IMR-90 (cell line): Measurements from ENCODE around the gene CPA3. TPM values are rescaled to one million over a fixed set of nuclear protein-coding genes. Genes with fewer than 3 reads are reported as not detected.

Experiments used
- ATAC-seq: fragments of 200-7000 bp; cut with Tn5 transposase; 2 replicates; pipeline ENCODE4 v1.9.1; 2020; ENCODE audit warnings: low read depth, mild to moderate bottlenecking, moderate library complexity
- BruUV-seq: library from RNA; stranded (reverse); fragments of 400-500 nt; replicated peaks from 2 replicates; lab custom pipeline; 2021; lab: Mats Ljungman, UMichigan
- CTCF ChIA-PET: fragments of 300-600 bp; formaldehyde crosslinking; extraction: SDS; loops from one replicate; lab custom pipeline; 2021; ENCODE audit warnings: antibody characterized with exemption; lab: Yijun Ruan, JAX
- POLR2A ChIA-PET: fragments of 300-600 bp; sonication (Branson Sonifier 250); formaldehyde crosslinking; loops from one replicate; lab custom pipeline; 2022; ENCODE audit warnings: antibody characterized with exemption; ENCODE audit not compliant: unreplicated experiment; lab: Charles Lee
- DNase-seq: peaks from one replicate; pipeline ENCODE4 v3.0.0; 2013
- H2AFZ ChIP-seq: replicated peaks from 2 replicates; pipeline ENCODE3; 2013; ENCODE audit warnings: low read length, mild to moderate bottlenecking; ENCODE audit not compliant: poor library complexity
- H2AK5ac ChIP-seq: 2 replicates; pipeline ENCODE4 v1.6.1; 2013; ENCODE audit warnings: low read depth, low read length, inconsistent platforms
- H2AK9ac ChIP-seq: replicated peaks from 2 replicates; pipeline ENCODE3; 2013; ENCODE audit warnings: mild to moderate bottlenecking, low read depth, low read length, moderate library complexity; ENCODE audit not compliant: poor library complexity
- H2BK120ac ChIP-seq: 2 replicates; pipeline ENCODE4 v1.6.1; 2013; ENCODE audit warnings: low read depth, low read length, inconsistent platforms
- H2BK15ac ChIP-seq: 3 replicates; pipeline ENCODE4 v1.6.1; 2013; ENCODE audit warnings: low read depth, low read length, inconsistent platforms
- H2BK20ac ChIP-seq: 2 replicates; pipeline ENCODE4 v1.6.1; 2013; ENCODE audit warnings: low read depth, mild to moderate bottlenecking, inconsistent platforms, low read length, moderate library complexity
- H2BK5ac ChIP-seq: 2 replicates; pipeline ENCODE4 v1.6.1; 2013; ENCODE audit warnings: mild to moderate bottlenecking, low read depth, low read length, inconsistent platforms; ENCODE audit not compliant: poor library complexity, severe bottlenecking
- H3K14ac ChIP-seq: replicated peaks from 2 replicates; pipeline ENCODE4 v1.6.1; 2013; ENCODE audit warnings: low read depth, low read length, inconsistent platforms
- H3K18ac ChIP-seq: 2 replicates; pipeline ENCODE4 v1.6.1; 2013; ENCODE audit warnings: low read depth, low read length, control low read depth
- H3K23ac ChIP-seq: 2 replicates; pipeline ENCODE4 v1.6.1; 2013; ENCODE audit warnings: low read depth, low read length, inconsistent platforms
- H3K27ac ChIP-seq: 2 replicates; pipeline ENCODE4 v1.5.1; 2013; ENCODE audit warnings: mild to moderate bottlenecking, control low read depth, low read length; ENCODE audit not compliant: insufficient read depth
- H3K27me3 ChIP-seq: 2 replicates; pipeline ENCODE4 v1.6.1; 2013; ENCODE audit warnings: low read length; ENCODE audit not compliant: control insufficient read depth, insufficient read depth
- H3K36me3 ChIP-seq: 2 replicates; pipeline ENCODE4 v1.6.1; 2013; ENCODE audit warnings: low read length, mixed read lengths; ENCODE audit not compliant: control insufficient read depth, insufficient read depth
- H3K4ac ChIP-seq: 2 replicates; pipeline ENCODE4 v1.6.1; 2013; ENCODE audit warnings: low read depth, low read length, inconsistent platforms
- H3K4me1 ChIP-seq: 2 replicates; pipeline ENCODE4 v1.6.1; 2013; ENCODE audit warnings: low read length, mixed read lengths; ENCODE audit not compliant: control insufficient read depth, insufficient read depth
- H3K4me2 ChIP-seq: 2 replicates; pipeline ENCODE4 v1.6.1; 2013; ENCODE audit warnings: low read depth, mild to moderate bottlenecking, control low read depth, low read length, moderate library complexity
- H3K4me3 ChIP-seq: 2 replicates; pipeline ENCODE4 v1.5.1; 2013; ENCODE audit warnings: low read depth, mild to moderate bottlenecking, control low read depth, low read length, moderate library complexity; ENCODE audit not compliant: insufficient read depth
- H3K56ac ChIP-seq: 2 replicates; pipeline ENCODE4 v1.6.1; 2013; ENCODE audit warnings: low read length, inconsistent platforms; ENCODE audit not compliant: insufficient read depth; ENCODE audit errors: extremely low read depth
- H3K79me1 ChIP-seq, 2 experiments: 2 replicates each; pipeline ENCODE4 v1.6.1; 2013; ENCODE audit warnings: low read length in 2 of 2, inconsistent platforms in 1 of 2, low read depth in 1 of 2
- H3K9ac ChIP-seq: 2 replicates; pipeline ENCODE4 v1.6.1; 2013; ENCODE audit warnings: low read depth, low read length, control low read depth
- H3K9me1 ChIP-seq: 2 replicates; pipeline ENCODE4 v1.6.1; 2013; ENCODE audit warnings: low read length, inconsistent platforms; ENCODE audit not compliant: insufficient read depth
- H3K9me3 ChIP-seq: 2 replicates; pipeline ENCODE4 v1.6.1; 2013; ENCODE audit warnings: low read length; ENCODE audit not compliant: control insufficient read depth, insufficient read depth
- H4K20me1 ChIP-seq: 2 replicates; pipeline ENCODE4 v1.6.1; 2013; ENCODE audit warnings: low read length, inconsistent platforms; ENCODE audit not compliant: insufficient read depth
- H4K5ac ChIP-seq: 2 replicates; pipeline ENCODE4 v1.6.1; 2013; ENCODE audit warnings: mild to moderate bottlenecking, low read depth, low read length, control low read depth
- H4K8ac ChIP-seq, 2 experiments: 2 replicates each; pipeline ENCODE4 v1.6.1; 2013; ENCODE audit warnings: low read depth in 2 of 2, low read length in 2 of 2, control low read depth in 1 of 2, inconsistent platforms in 1 of 2
- H4K91ac ChIP-seq: 2 replicates; pipeline ENCODE4 v1.6.1; 2013; ENCODE audit warnings: low read depth, low read length, inconsistent platforms; ENCODE audit not compliant: insufficient read depth
- BHLHE40 ChIP-seq: fragments of 150-350 bp; IDR thresholded peaks from 2 replicates; pipeline ENCODE4 v1.6.1; 2016; ENCODE audit warnings: mild to moderate bottlenecking, low read depth, low read length
- CEBPB ChIP-seq: IDR thresholded peaks from 2 replicates; pipeline ENCODE4 v1.6.1; 2012; ENCODE audit warnings: low read depth, low read length, improper control_type of control experiment
- CHD1 ChIP-seq: IDR thresholded peaks from 2 replicates; pipeline ENCODE4 v1.6.1; 2012; ENCODE audit warnings: low read depth, low read length, improper control_type of control experiment
- CTCF ChIP-seq: conservative IDR thresholded peaks from 2 replicates; pipeline ENCODE4 v1.5.1; 2012; ENCODE audit warnings: mild to moderate bottlenecking, low read depth, low read length, improper control_type of control experiment
- ELK1 ChIP-seq: fragments of 150-350 bp; IDR thresholded peaks from 2 replicates; pipeline ENCODE4 v1.6.1; 2016; ENCODE audit warnings: low read depth, mild to moderate bottlenecking, low read length, moderate library complexity, borderline replicate concordance
- FOS ChIP-seq: fragments of 150-350 bp; IDR thresholded peaks from 2 replicates; pipeline ENCODE4 v1.6.1; 2016; ENCODE audit warnings: low read depth, low read length
- MAZ ChIP-seq: IDR thresholded peaks from 2 replicates; pipeline ENCODE4 v1.6.1; 2012; ENCODE audit warnings: low read depth, mild to moderate bottlenecking, low read length, improper control_type of control experiment, moderate library complexity, borderline replicate concordance
- MXI1 ChIP-seq: IDR thresholded peaks from 2 replicates; pipeline ENCODE4 v1.6.1; 2012; ENCODE audit warnings: low read depth, mild to moderate bottlenecking, low read length, moderate library complexity, borderline replicate concordance
- POLR2A ChIP-seq: IDR thresholded peaks from 2 replicates; pipeline ENCODE4 v1.6.1; 2012; ENCODE audit warnings: mild to moderate bottlenecking, low read depth, low read length
- RAD21 ChIP-seq: IDR thresholded peaks from 2 replicates; pipeline ENCODE4 v1.6.1; 2012; ENCODE audit warnings: low read length, improper control_type of control experiment
- RCOR1 ChIP-seq: IDR thresholded peaks from 2 replicates; pipeline ENCODE4 v1.6.1; 2012; ENCODE audit warnings: mild to moderate bottlenecking, low read length, improper control_type of control experiment; ENCODE audit not compliant: insufficient replicate concordance
- RFX5 ChIP-seq: IDR thresholded peaks from 2 replicates; pipeline ENCODE4 v1.8.0; 2012; ENCODE audit warnings: low read depth, mild to moderate bottlenecking, low read length, moderate library complexity
- SMC3 ChIP-seq: fragments of 150-350 bp; IDR thresholded peaks from 2 replicates; pipeline ENCODE4 v1.6.1; 2016; ENCODE audit warnings: low read depth, mild to moderate bottlenecking, antibody characterized with exemption, low read length, moderate library complexity
- WGBS, 2 experiments: methylation state at CpG; one replicate each; pipeline versions ENCODE4 v1.1.5 to v1.1.7; 2013; ENCODE audit warnings: missing lambda C conversion rate in 2 of 2; ENCODE audit not compliant: insufficient read length in 1 of 2; ENCODE audit errors: extremely low coverage in 2 of 2; 5-methylcytosine and 5-hydroxymethylcytosine counted together
- dilution Hi-C: fragments of 300-500 bp; cut with HindIII; formaldehyde crosslinking; loops from one replicate; pipeline ENCODE4 v1.14.3; 2018; ENCODE audit warnings: low sequenced_read_pairs; ENCODE audit not compliant: unreplicated experiment
- in situ Hi-C: fragments of 300-500 bp; cut with MboI; formaldehyde crosslinking; loops from 3 replicates; pipeline ENCODE4 v1.14.3; 2019; ENCODE audit warnings: low sequenced_read_pairs, inconsistent platforms, mixed read lengths
- intact Hi-C: fragments of 100-400 bp; cut with micrococcal nuclease; formaldehyde crosslinking; loops from 2 replicates; pipeline ENCODE4 v1.10.0; 2022
- polyA plus RNA-seq, 3 experiments: library from polyadenylated mRNA; depleted of rRNA; stranded (reverse); fragments of >200 nt; gene quantifications; 2 replicates each; pipeline ENCODE4 v1.2.3, GENCODE V29; 2012; ENCODE audit warnings: low replicate concordance in 1 of 3
- total RNA-seq: library from RNA; depleted of rRNA; stranded (reverse); fragments of >200 nt; gene quantifications from 2 replicates; pipeline ENCODE4 v1.2.3, GENCODE V29; 2012
- TF ChIP-seq, protein P1 (sequence below): fragments of 150-350 bp; IDR thresholded peaks from 2 replicates; pipeline ENCODE4 v1.6.1; 2017; ENCODE audit warnings: mild to moderate bottlenecking, antibody characterized with exemption, low read length, low read depth

CPA3 gene
- total and polyA plus RNA-seq, 2 of the 4 experiments (the other 2 are of a cell fraction): 0.07 TPM; not detected in 1

GRCh38 chr3:148861277-148861869 is 3.7 kb upstream of the CPA3 start:
- Histone ChIP-seq H3K18ac (no peak overlapping the region), H3K27ac (no peak overlapping the region), H2BK20ac (peak overlapping the region; percentile 91), H3K27me3 (peaks cover 5% of the 10 kb centered on the region), H3K23ac (peak overlapping the region; percentile 16; the same call in 1 of the 2 replicates), H3K9ac (no peak overlapping the region), H2AK5ac (no peak overlapping the region; the same call in 1 of the 2 replicates), H4K8ac (0 out of 4 replicates have a peak overlapping the region, but pooled peaks of 1 of the 2 experiments have one; percentile 13), H2AK9ac (no peak overlapping the region), H3K4me2 (no peak overlapping the region), H2AFZ (no peak overlapping the region), H4K5ac (no peak overlapping the region), H3K56ac (no peak overlapping the region), H2BK15ac (no peak overlapping the region; the same call in 2 of the 3 replicates), H3K9me3 (no peaks in the 10 kb centered on the region), H3K14ac (no peak overlapping the region), H2BK120ac (peak overlapping the region; percentile 69; the same call in 1 of the 2 replicates), H3K9me1 (no peaks in the 10 kb centered on the region), H2BK5ac (no peak overlapping the region), H3K79me1 (no peaks in the 10 kb centered on the region), H3K4me1 (no peaks in the 10 kb centered on the region), H4K91ac (no peak overlapping the region), H3K4me3 (no peak overlapping the region), H3K36me3 (no peaks in the 10 kb centered on the region), H4K20me1 (no peaks in the 10 kb centered on the region), H3K4ac (peak overlapping the region; percentile 60)
- CTCF ChIA-PET: interaction anchor here (0.6 to 2.9 kb wide), 10 partner anchors 34 to 1478 kb away, joined by 3 to 20 read pairs (median 4); no protein-coding TSS in a partner anchor
- no TSS peak for BruUV-seq
- ATAC-seq (peak; percentile 77), DNase-seq (peak; percentile 54)
- in situ Hi-C loops (loop anchor here (5.0 kb wide), 1 partner anchor 86 kb away; no protein-coding TSS in a partner anchor), intact Hi-C loops (loop anchor here (1.0 to 10.0 kb wide), 4 partner anchors 82 to 557 kb away; no protein-coding TSS in a partner anchor), dilution Hi-C loops (no loop called here)
- POLR2A ChIA-PET: no interaction called here
- WGBS, 2 experiments: no CpG with 5 or more reads among the region's 1 CpG
- TF ChIP-seq MAZ (no peak), ELK1 (no peak), RAD21 (peak; percentile 84), POLR2A (no peak), BHLHE40 (no peak), MXI1 (no peak), SMC3 (peak; percentile 90), CHD1 (no peak), CEBPB (no peak), RFX5 (no peak), FOS (no peak), RCOR1 (no peak), CTCF (peak; percentile 69)
- TF ChIP-seq, protein P1, sequence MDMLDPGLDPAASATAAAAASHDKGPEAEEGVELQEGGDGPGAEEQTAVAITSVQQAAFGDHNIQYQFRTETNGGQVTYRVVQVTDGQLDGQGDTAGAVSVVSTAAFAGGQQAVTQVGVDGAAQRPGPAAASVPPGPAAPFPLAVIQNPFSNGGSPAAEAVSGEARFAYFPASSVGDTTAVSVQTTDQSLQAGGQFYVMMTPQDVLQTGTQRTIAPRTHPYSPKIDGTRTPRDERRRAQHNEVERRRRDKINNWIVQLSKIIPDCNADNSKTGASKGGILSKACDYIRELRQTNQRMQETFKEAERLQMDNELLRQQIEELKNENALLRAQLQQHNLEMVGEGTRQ: no peak
